Activated CD4-positive, alpha-beta T cell treated with anti-CD3 and anti-CD28 coated beads, Interleukin-2, amount 50 U/mL, for 24 hours (primary cell): ENCODE results near the gene UCMA.
"Not testable (repeated sequence)": the region's sequence is repeated elsewhere in the genome, so short reads cannot be mapped to it uniquely, and the experiment has no call there.

Experiments used
- DNase-seq, 2 donors: peaks; one replicate each; pipeline ENCODE4 v3.0.0-alpha.2; 2020; ENCODE audit warnings: low read depth in 1 of 2, low spot score in 1 of 2

UCMA gene

GRCh38 chr10:13234736-13235135 is 562 bp upstream of the UCMA start:
- not testable (repeated sequence) for DNase-seq

- no peak for DNase-seq
Measured at GRCh38 chr10:13233358-13233757, 816 bp downstream of the UCMA start.

- DNase-seq: no peak
Measured at GRCh38 chr10:13231808-13232207, 2.4 kb downstream of the UCMA start.

GRCh38 chr10:13231190-13231589 is 3.0 kb downstream of the UCMA start:
- no peak for DNase-seq

GRCh38 chr10:13227031-13227430 is 7.1 kb downstream of the UCMA start:
- no peak for DNase-seq

- no peak for DNase-seq
Measured at GRCh38 chr10:13225601-13226000, 8.6 kb downstream of the UCMA start.

- DNase-seq: no peak
Measured at GRCh38 chr10:13224210-13224995, 9.8 kb downstream of the UCMA start.

GRCh38 chr10:13223241-13223640 is 10.9 kb downstream of the UCMA start:
- no peak for DNase-seq

- no peak for DNase-seq
Measured at GRCh38 chr10:13222566-13222965, 11.6 kb downstream of the UCMA start.

- no peak for DNase-seq
Measured at GRCh38 chr10:13222151-13222550, 12.0 kb downstream of the UCMA start.

- DNase-seq: no peak
Measured at GRCh38 chr10:13221572-13221971, 12.6 kb downstream of the UCMA start.

GRCh38 chr10:13219685-13220670 is 14.2 kb downstream of the UCMA start:
- no peak for DNase-seq

GRCh38 chr10:13218878-13219277 is 15.3 kb downstream of the UCMA start:
- no peak for DNase-seq

- DNase-seq: no peak
Measured at GRCh38 chr10:13213163-13213562, 21.0 kb downstream of the UCMA start.

- DNase-seq: no peak
Measured at GRCh38 chr10:13206546-13207443, 27.4 kb downstream of the UCMA start.

- DNase-seq: no peak
Measured at GRCh38 chr10:13206091-13206490, 28.1 kb downstream of the UCMA start.

GRCh38 chr10:13201132-13201531 is 33.0 kb downstream of the UCMA start:
- no peak for DNase-seq

GRCh38 chr10:13195016-13195415 is 39.2 kb downstream of the UCMA start:
- no peak for DNase-seq

- no peak for DNase-seq
Measured at GRCh38 chr10:13193637-13194036, 40.5 kb downstream of the UCMA start.

GRCh38 chr10:13191362-13191761 is 42.8 kb downstream of the UCMA start:
- DNase-seq: no peak

- no peak for DNase-seq
Measured at GRCh38 chr10:13190816-13191215, 43.4 kb downstream of the UCMA start.
